Fibroblast of pulmonary artery (primary cell): ENCODE measurements around the gene ASAH2.

Experiments used
- DNase-seq: peaks from one replicate; pipeline ENCODE4 v3.0.0-alpha.2; 2010; ENCODE audit warnings: low read depth
- H3K4me3 ChIP-seq: replicated peaks from 2 replicates; pipeline ENCODE4 v1.5.1; 2011; ENCODE audit warnings: low read depth, mild to moderate bottlenecking, control low read depth, low read length, moderate library complexity
- CTCF ChIP-seq: IDR thresholded peaks from 2 replicates; pipeline ENCODE4 v1.5.1; 2011; ENCODE audit warnings: mild to moderate bottlenecking, control low read depth, low read length, inconsistent platforms; ENCODE audit errors: missing control alignments

ASAH2 gene

GRCh38 chr10:50232261-50232639 lies 19.1 kb downstream of the ASAH2 start:
- TF ChIP-seq CTCF, result no peak
- H3K4me3 ChIP-seq, result no peak overlapping the region
- DNase-seq, result no peak

- TF ChIP-seq CTCF, result no peak
- no peak for DNase-seq
- no peak overlapping the region for H3K4me3 ChIP-seq
Observed at GRCh38 chr10:50231515-50232260, 19.6 kb downstream of the ASAH2 start.

- TF ChIP-seq CTCF, result no peak
- no peak overlapping the region for H3K4me3 ChIP-seq
- no peak for DNase-seq
Observed at GRCh38 chr10:50229460-50229859, 21.9 kb downstream of the ASAH2 start.

- TF ChIP-seq CTCF, result no peak
- DNase-seq, result no peak
- H3K4me3 ChIP-seq, result no peak overlapping the region
Observed at GRCh38 chr10:50228672-50229071, 22.6 kb downstream of the ASAH2 start.

GRCh38 chr10:50226610-50227009 lies 24.7 kb downstream of the ASAH2 start:
- TF ChIP-seq CTCF, result no peak
- no peak overlapping the region for H3K4me3 ChIP-seq
- no peak for DNase-seq

GRCh38 chr10:50224330-50224952 lies 26.9 kb downstream of the ASAH2 start:
- H3K4me3 ChIP-seq, result no peak overlapping the region
- DNase-seq, result peak; percentile 70
- peak; percentile 55 for TF ChIP-seq CTCF

GRCh38 chr10:50222199-50222598 lies 29.1 kb downstream of the ASAH2 start:
- no peak for TF ChIP-seq CTCF
- no peak for DNase-seq
- H3K4me3 ChIP-seq, result no peak overlapping the region
